Measurements from ENCODE around the gene MARS2.

Gene MARS2

DNA sequence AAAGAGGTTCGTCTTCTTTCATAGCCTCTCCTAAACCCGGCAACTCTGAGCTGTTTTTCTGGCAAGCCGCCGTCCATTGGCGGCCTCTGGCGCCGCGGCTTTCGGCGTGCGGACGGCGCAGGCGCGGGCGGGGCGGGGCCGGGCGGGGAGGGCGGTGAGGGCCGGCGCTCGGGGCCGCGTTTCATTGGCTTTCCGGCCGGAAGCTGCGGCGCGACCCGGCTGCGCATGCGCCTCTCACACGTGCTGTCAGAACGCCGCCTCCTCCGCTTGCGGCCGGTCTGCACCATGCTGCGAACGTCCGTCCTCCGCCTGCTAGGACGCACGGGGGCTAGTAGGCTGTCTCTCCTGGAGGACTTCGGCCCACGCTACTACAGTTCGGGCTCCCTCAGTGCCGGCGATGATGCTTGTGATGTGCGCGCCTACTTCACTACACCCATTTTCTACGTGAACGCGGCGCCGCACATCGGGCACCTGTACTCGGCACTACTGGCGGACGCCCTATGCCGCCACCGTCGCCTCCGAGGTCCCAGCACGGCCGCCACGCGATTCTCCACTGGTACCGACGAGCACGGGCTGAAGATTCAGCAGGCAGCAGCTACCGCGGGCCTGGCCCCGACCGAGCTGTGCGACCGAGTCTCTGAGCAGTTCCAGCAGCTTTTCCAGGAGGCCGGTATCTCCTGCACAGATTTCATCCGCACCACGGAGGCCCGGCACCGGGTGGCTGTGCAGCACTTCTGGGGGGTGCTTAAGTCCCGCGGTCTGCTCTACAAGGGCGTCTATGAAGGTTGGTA is at the start of gene MARS2:
Gene MARS2, plus strand, starts transcription at position 249 of the 791 bp plus-strand sequence. Its CDS starts 37 bp downstream, at position 286.
- no peak for TF ChIP-seq Cebpa-rat (IDR thresholded peaks at IDR 0.05)
- peak within 1 kb of the TSS; percentile 86 for H3K4me3 ChIP-seq
- H3K9me3 ChIP-seq, result no peaks in the 10 kb centered on the region
- H3K4me1 ChIP-seq, result peaks cover 33% of the 10 kb centered on the region
- H4K20me1 ChIP-seq, result peaks cover 49% of the 10 kb centered on the region
- peak within 1 kb of the TSS; percentile 98 for H3K4me2 ChIP-seq
- H3K36me3 ChIP-seq, result peaks cover 9% of the 10 kb centered on the region
- peak within 1 kb of the TSS; percentile 77 for H3K27ac ChIP-seq
- H3K9ac ChIP-seq, result peak within 1 kb of the TSS; percentile 84
- no peaks in the 10 kb centered on the region for H3K27me3 ChIP-seq

DNA sequence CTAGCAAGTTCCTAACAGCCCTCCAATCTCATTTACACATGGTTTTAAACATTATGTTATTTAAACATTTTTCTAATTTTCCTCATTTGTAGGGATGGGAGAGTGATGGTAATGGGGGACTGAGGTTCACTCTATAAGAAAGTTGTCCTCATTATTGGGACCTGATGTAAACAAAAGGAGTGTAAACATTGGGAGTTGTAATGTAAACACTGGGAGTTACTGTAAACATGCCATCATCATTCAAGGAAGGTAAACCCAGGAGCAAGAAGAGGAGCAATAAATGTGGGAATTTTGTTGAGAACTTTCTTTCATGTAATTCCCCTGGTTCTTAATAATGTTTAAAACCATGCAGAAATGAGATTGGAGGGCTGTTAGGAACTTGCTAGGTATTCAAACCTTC is 47.6 kb upstream of the MARS2 start:
- H3K4me2 ChIP-seq, result no peak overlapping the region
- H3K9ac ChIP-seq, result no peak overlapping the region
- no peaks in the 10 kb centered on the region for H3K36me3 ChIP-seq
- H3K9me3 ChIP-seq, result no peaks in the 10 kb centered on the region
- H3K27me3 ChIP-seq, result no peaks in the 10 kb centered on the region
- TF ChIP-seq Cebpa-rat (IDR thresholded peaks at IDR 0.05), result no peak
- H4K20me1 ChIP-seq, result no peaks in the 10 kb centered on the region
- no peak overlapping the region for H3K4me3 ChIP-seq
- no peaks in the 10 kb centered on the region for H3K4me1 ChIP-seq
- no peak overlapping the region for H3K27ac ChIP-seq

DNA sequence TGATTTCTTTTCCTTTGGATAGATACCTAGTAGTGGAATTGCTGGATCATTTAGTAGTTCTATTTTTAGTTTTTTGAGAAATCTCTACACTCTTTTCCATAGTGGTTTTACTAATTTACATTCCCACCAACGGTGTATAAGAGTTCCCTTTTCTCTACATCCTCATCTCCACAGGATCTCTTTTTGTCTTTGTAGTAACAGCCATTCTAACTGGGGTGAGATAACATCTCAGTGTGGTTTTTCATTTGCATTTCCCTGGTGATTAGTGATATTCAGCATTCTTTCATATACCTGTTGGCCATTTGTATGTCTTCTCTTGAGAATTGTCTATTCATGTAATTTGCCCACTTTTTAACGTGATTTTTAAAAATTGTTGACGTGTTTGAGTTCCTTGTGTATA is 43.5 kb upstream of the MARS2 start:
- peaks cover 9% of the 10 kb centered on the region for H3K9me3 ChIP-seq
- TF ChIP-seq Cebpa-rat (IDR thresholded peaks at IDR 0.05), result no peak
- H3K27ac ChIP-seq, result no peak overlapping the region
- H3K4me2 ChIP-seq, result no peak overlapping the region
- no peaks in the 10 kb centered on the region for H3K4me1 ChIP-seq
- H3K4me3 ChIP-seq, result no peak overlapping the region
- H3K9ac ChIP-seq, result no peak overlapping the region
- no peaks in the 10 kb centered on the region for H4K20me1 ChIP-seq
- H3K27me3 ChIP-seq, result no peaks in the 10 kb centered on the region
- no peaks in the 10 kb centered on the region for H3K36me3 ChIP-seq

DNA sequence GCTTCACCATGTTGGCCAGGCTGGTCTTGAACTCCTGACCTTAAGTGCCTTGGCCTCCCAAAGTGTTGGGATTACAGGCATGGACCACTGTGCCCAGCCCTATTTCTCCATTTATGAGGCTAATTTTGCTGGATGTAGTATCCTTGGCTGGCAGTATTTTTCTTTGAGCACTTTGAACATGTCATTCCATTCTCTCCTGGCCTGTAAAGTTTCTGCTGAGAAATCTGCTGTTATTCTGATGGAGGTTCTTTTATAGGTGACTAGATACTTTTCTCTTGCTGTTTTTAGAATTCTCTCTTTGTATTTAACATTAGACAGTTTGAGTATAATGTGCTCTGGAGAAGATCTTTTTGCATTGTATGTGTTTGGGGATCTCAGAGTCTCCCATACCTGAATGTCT is 38.9 kb upstream of the MARS2 start:
- H3K9ac ChIP-seq, result no peak overlapping the region
- no peak overlapping the region for H3K4me3 ChIP-seq
- H3K4me2 ChIP-seq, result no peak overlapping the region
- no peak overlapping the region for H3K27ac ChIP-seq
- H3K27me3 ChIP-seq, result no peaks in the 10 kb centered on the region
- H3K9me3 ChIP-seq, result peaks cover 18% of the 10 kb centered on the region
- no peak for TF ChIP-seq Cebpa-rat (IDR thresholded peaks at IDR 0.05)
- H4K20me1 ChIP-seq, result no peaks in the 10 kb centered on the region
- H3K36me3 ChIP-seq, result no peaks in the 10 kb centered on the region
- H3K4me1 ChIP-seq, result no peaks in the 10 kb centered on the region

DNA sequence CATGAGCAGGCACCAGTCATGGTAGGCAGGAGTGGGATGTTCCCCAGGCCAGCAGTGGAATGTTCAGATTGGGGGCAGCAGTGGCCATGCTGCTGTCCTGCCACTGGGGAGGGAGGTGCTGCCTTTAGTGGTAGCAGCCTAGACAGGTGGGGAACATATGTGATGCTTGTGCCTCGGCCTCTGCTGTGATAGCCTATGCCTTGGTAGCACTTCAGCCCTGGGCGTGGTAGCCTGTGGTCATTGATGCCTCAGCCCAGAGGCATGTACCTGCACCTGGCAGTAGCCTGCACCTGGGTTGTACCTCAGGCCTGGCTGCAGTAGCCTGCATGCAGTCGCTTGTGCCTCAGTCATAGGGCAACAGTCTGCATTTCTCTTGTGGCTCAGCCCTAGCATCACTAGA is 36.9 kb upstream of the MARS2 start:
- H4K20me1 ChIP-seq, result no peaks in the 10 kb centered on the region
- no peaks in the 10 kb centered on the region for H3K36me3 ChIP-seq
- no peak overlapping the region for H3K4me2 ChIP-seq
- no peak overlapping the region for H3K4me3 ChIP-seq
- TF ChIP-seq Cebpa-rat (IDR thresholded peaks at IDR 0.05), result no peak
- H3K9me3 ChIP-seq, result peaks cover 18% of the 10 kb centered on the region
- H3K27ac ChIP-seq, result no peak overlapping the region
- H3K4me1 ChIP-seq, result no peaks in the 10 kb centered on the region
- no peak overlapping the region for H3K9ac ChIP-seq
- no peaks in the 10 kb centered on the region for H3K27me3 ChIP-seq

DNA sequence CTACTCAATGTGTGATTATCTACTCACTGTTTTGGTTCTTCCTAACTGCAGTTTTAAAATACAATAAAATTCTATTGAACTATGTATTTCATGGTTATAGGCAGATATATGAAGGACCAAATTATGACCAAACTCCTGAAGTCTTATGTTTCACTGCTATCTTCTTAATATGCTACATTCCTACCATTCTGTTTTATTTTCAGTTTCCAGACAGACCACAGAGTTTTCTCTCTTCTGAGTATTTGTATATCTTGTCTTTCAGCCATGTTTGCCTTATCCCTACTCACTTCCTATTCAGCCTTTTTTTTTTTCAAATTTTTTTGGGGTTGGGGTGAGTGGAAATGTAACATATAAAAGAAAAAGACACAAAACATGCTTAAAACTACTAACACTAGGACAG is 36.1 kb upstream of the MARS2 start:
- no peak overlapping the region for H3K27ac ChIP-seq

DNA sequence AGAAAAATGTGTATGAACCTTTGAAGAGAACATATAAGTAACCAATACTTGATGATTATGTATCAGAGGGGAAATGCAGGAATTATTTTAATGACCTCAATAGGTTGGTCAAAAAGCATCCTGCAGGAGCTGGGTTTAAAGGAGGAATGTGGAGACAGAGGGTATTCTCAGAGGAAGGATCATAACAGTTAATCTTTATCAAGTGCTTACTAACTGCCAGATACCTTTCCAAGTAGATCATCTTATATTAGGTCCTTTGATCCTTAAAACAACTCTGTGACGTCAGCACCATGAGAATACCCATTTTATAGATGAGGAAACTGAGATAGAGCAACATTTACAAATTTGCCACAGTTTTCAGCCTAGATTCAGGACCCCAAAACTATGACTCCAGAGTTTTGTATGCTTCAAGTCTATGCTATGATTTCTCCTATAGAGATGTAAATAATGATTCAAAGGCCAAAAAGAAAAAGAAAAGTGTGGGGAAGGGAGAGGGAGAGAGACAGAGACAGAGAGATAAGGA is 32.7 kb upstream of the MARS2 start:
- H3K4me1 ChIP-seq, result no peaks in the 10 kb centered on the region
- no peak overlapping the region for H3K27ac ChIP-seq
- H3K9ac ChIP-seq, result no peak overlapping the region
- H3K27me3 ChIP-seq, result no peaks in the 10 kb centered on the region
- no peak for TF ChIP-seq Cebpa-rat (IDR thresholded peaks at IDR 0.05)
- H3K36me3 ChIP-seq, result no peaks in the 10 kb centered on the region
- no peak overlapping the region for H3K4me3 ChIP-seq
- no peaks in the 10 kb centered on the region for H4K20me1 ChIP-seq
- H3K4me2 ChIP-seq, result no peak overlapping the region
- H3K9me3 ChIP-seq, result 0 out of 2 replicates have a peak, but pooled peaks cover 3% of the 10 kb centered on the region

More for the DNA sequence above, 36.1 kb upstream of the MARS2 start:
- Histone ChIP-seq H3K4me1 (no peaks in the 10 kb centered on the region), H3K27me3 (no peaks in the 10 kb centered on the region), H3K4me3 (no peak overlapping the region), H3K9me3 (peaks cover 18% of the 10 kb centered on the region), H3K9ac (no peak overlapping the region), H3K4me2 (no peak overlapping the region), H4K20me1 (no peaks in the 10 kb centered on the region), H3K36me3 (no peaks in the 10 kb centered on the region)
- no peak for TF ChIP-seq Cebpa-rat (IDR thresholded peaks at IDR 0.05)

DNA sequence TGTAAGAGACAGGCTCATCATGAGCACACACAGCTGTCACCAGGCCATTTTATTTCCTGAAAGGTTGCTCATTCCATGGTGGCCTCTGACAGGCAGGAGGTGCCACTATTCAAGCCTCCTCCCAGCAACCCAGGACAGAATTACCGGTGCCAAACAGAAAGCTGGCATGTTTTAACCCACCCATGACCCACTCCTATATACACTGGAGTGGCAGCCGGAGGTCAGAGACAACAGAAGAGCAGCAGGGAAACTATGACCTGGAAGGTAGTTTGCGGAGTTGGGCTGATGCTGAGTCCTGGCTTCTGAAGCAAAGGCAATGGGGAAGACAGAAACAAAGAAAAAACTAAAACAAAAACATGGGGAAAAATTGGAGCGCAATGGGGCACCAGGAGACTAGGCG is 32.1 kb upstream of the MARS2 start:
- Histone ChIP-seq H3K4me2 (no peak overlapping the region), H3K9me3 (no peaks in the 10 kb centered on the region), H3K27ac (no peak overlapping the region), H3K4me3 (no peak overlapping the region), H3K4me1 (no peaks in the 10 kb centered on the region), H3K9ac (no peak overlapping the region), H3K27me3 (no peaks in the 10 kb centered on the region), H3K36me3 (no peaks in the 10 kb centered on the region), H4K20me1 (no peaks in the 10 kb centered on the region)
- no peak for TF ChIP-seq Cebpa-rat (IDR thresholded peaks at IDR 0.05)

DNA sequence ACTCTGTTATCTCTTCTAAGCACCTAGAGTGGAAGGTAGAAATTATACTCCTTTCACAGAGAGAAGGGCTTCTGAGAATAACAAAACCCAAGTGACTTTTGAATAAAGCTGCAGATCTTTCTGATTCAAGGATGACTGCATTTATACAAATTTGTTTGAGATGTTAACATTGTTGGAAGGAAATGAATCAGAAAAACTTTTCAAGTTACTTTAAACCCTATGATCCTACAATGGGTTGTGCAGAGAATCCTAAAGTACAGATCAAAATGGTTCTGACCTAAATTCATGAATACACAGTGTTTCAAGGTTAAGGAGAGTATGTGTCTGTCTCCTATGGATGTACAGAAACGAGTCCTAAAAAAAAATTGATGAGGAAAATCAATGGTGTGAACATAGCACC is 31.6 kb upstream of the MARS2 start:
- H3K9ac ChIP-seq, result no peak overlapping the region
- TF ChIP-seq Cebpa-rat (IDR thresholded peaks at IDR 0.05), result no peak

DNA sequence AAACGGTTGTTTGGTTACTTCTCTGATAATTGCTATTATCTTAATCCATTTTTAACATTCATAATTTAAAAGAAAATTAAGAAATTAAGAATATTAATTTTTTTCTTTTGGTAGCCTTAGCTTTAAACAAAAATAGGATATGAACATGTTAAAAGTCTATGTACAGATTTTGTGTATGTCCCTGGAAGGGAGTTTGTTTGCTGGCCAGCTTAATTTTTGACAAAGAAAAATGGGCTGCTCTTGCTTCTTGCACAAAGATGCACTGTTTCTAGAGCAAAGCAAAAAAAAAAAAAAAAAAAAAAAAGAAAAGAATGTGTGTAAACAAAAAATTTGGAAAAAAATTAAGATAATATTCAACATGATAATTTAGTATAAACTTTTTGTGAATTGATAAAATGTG is 31.1 kb upstream of the MARS2 start:
- Histone ChIP-seq H3K9me3 (no peaks in the 10 kb centered on the region), H3K9ac (no peak overlapping the region), H3K27ac (no peak overlapping the region), H3K27me3 (no peaks in the 10 kb centered on the region), H3K4me2 (no peak overlapping the region), H3K4me3 (no peak overlapping the region), H4K20me1 (no peaks in the 10 kb centered on the region), H3K36me3 (no peaks in the 10 kb centered on the region), H3K4me1 (no peaks in the 10 kb centered on the region)
- TF ChIP-seq Cebpa-rat (IDR thresholded peaks at IDR 0.05), result no peak

More for the DNA sequence above, 31.6 kb upstream of the MARS2 start:
- H3K9me3 ChIP-seq, result no peaks in the 10 kb centered on the region
- H3K36me3 ChIP-seq, result no peaks in the 10 kb centered on the region
- no peak overlapping the region for H3K4me3 ChIP-seq
- H3K27me3 ChIP-seq, result no peaks in the 10 kb centered on the region
- H3K27ac ChIP-seq, result no peak overlapping the region
- no peaks in the 10 kb centered on the region for H3K4me1 ChIP-seq
- no peak overlapping the region for H3K4me2 ChIP-seq
- H4K20me1 ChIP-seq, result no peaks in the 10 kb centered on the region

All from BLaER1 (cell line).